GM18508 (cell line): ENCODE results near the gene GLRA1.

Source experiments
- ATAC-seq: cut with Tn5 transposase; IDR thresholded peaks from one replicate; pipeline ENCODE4 v1.9.1; 2021; ENCODE audit warnings: moderate number of reproducible peaks; ENCODE audit not compliant: insufficient read depth, unreplicated experiment

GLRA1 gene

GRCh38 chr5:151781201-151781600, 143.4 kb downstream of the GLRA1 start:
- no peak for ATAC-seq

- no peak for ATAC-seq
These were observed 144.3 kb downstream of the GLRA1 start for GRCh38 chr5:151780348-151780747.

- no peak for ATAC-seq
These were observed 145.0 kb downstream of the GLRA1 start for GRCh38 chr5:151779531-151780125.

GRCh38 chr5:151775025-151775606, 149.5 kb downstream of the GLRA1 start:
- no peak for ATAC-seq

GRCh38 chr5:151773951-151774350, 150.7 kb downstream of the GLRA1 start:
- no peak for ATAC-seq

- ATAC-seq, result no peak
These were observed 151.6 kb downstream of the GLRA1 start for GRCh38 chr5:151772846-151773561.
